GM18526 (cell line): ENCODE measurements around the gene PDHA1.

ENCODE experiments used
- POLR2A ChIP-seq: IDR thresholded peaks from 3 replicates; pipeline ENCODE4 v1.6.1; 2011; ENCODE audit not compliant: insufficient read length; ENCODE audit errors: extremely low read depth

PDHA1 gene

DNA sequence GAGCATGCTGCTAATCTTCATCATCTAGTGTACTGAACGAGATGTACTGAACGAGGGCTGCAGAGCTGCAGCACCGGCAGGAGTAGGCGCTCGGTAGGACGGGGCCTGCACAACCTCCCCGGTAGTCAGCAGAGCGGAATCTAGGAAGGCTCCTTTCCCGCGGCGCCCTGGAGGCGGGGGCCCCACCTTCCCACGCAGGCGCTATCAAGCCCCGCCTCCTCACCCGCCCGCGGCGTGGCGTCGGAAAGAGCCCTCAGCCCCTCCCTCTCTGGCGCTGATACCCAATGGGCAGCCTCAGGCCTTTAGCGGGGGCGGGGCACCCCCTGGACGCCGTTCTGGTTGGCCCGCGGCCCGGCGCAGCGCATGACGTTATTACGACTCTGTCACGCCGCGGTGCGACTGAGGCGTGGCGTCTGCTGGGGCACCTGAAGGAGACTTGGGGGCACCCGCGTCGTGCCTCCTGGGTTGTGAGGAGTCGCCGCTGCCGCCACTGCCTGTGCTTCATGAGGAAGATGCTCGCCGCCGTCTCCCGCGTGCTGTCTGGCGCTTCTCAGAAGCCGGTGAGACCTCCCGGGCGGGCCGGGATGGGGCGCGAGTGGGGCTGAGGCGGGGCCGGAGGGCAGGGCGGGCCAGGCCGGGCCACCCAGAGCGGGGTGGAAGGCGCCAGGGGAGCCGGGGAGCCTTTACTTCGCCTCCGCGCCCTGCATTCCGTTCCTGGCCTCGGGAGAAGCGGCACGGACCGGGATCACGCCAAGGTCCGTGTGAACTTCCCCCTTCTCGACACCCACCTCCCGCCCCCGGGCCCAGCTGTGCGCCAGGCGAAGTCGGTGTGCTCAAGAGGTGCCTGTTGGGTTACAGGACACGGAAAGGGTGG lies at the start of gene PDHA1:
PDHA1 (plus strand) TSS at position 393 of the 874 bp plus-strand sequence; CDS start at position 504, 111 bp downstream.
- peak; percentile 47 for TF ChIP-seq POLR2A

DNA sequence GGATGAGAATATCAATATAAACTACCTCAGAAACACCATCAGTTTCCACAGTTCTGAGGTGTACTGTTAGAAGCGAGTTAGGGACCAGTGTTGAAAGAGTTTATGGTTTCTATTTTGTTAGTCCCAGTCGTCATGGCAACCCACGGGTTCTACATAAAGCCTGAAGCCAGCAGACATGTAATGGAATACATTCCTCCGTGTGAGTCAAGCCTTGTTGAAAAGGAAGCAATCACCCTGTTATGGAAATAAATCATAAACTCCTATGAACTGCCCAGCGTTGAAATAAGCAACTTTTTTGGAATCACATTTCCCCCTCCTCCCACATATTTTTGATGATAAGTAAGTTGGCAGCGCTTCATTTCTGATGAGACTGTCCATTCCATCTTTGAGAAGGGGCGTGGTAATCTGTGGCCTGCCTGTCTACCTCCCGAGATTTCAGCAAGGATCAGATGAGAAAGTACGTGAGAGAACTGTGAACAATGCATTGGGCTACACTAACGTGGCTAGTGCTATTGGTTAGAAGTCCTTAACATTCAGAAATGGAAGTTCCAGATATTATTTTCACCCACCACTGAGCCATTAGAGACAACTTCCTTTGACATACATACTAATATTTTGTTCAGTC lies 40.4 kb upstream of the PDHA1 start:
- no peak for TF ChIP-seq POLR2A

DNA sequence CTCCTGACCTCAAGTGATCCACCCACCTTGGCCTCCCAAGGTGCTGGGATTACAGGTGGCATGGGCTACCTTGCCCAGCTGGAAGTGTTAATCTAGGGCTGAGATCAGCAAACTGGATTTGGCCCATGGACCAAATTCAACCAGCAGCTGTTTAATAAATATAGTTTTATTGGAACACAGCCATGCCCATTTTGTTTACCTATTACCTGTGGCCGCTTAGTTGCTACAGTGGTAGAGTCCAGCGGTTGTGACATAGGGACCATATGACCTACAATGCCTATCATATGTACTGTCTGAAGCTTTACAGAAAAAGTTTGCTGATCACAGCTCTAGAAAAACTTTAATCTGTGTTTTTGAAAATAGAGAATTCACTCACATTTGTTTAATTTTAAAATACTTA lies 17.2 kb upstream of the PDHA1 start:
- TF ChIP-seq POLR2A: no peak

DNA sequence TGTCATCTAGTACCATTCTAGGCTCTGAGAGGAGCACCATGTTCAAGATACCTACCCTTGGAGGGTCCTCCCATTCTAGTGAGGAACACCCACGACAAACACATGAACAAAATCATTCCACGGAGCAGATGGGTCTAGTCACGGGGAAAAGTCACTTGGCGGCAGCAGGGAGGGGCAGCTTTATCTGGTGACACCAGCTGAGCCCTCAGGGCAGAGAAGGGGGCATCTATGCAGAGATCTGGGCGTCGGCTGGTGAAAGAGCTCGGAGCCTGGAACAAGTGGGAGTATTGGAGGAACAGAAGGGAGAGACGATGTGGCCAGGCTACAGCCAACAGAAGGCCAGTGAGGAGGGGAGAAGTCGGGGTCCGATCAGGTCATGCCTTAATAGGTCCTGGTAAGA lies 11.9 kb upstream of the PDHA1 start:
- no peak for TF ChIP-seq POLR2A

DNA sequence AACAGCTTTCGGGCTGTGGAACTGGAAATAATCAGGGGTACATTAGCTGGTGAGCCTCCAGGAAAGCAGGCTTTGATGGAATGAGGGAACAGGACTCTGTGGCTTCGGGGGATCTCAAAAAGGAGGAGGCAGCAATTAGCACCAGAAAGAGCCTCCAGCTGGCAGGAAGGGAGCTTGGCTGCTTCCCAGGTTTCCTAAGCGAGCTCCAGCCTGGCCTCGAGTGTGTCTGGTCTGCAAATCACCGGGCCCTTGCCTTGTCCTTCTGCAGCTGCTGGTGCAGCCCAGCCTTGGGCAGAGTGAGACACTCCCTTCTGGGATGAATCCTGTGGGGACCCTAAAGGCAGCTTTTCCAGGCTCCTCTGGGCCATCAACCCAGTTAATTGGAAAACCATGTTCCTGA lies 10.7 kb upstream of the PDHA1 start:
- TF ChIP-seq POLR2A: no peak

DNA sequence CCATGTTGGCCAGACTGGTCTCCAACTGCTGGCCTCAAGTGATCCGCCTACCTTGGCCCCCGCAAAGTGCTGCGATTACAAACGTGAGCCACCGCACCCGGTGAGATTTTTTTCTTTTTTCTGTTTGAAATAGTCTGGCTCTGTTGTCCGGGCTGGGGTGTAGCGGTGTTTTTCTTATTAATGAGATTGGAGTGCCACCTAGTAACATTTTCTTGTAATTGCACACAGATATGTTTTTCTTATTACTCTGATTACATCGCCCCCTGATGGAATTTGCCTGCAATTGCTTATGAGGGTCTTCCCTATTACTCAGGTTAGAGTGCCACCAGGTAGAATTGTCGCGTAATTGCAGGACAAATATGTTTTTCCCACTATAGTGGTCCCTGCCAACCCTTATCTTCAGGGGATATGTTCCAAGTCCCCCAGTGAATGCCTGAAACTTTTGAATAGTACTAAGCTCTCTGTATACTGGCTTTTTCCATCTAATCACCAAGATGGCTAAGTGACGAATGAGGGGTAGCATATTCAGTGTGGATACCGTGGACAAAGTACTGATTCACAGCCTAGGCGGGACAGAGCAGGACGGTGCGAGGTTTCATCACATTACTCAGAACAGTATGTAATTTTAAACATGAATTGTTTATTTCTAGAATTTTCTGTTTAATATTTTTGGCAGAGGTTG lies 8.6 kb upstream of the PDHA1 start:
- TF ChIP-seq POLR2A: no peak

DNA sequence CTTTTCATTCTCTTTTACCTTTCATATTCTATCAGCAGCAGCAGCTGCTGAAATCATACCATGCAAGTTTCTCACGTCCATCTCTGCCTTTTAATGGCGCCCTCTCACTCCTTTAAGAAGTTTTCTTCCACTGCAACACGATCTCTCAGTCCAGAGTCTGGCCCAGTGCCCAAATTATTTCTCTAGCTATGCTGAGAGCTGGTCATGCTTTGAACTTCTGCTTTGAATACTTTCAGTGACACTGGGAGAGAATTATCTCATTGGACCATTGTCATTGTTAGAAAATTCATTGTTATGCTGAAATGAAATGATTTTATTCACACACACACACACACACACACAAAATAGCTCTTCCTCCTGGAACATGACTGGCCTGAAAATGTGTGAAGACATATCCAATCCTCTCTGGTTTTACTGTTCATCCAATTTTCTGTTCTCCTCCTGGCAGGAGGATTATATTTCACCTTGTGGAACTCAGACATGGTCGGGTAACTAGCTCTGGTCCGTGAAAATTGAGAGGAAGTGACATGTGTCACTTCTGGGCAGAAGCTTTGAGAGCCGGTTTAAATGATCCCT lies 1.3 kb upstream of the PDHA1 start:
- TF ChIP-seq POLR2A: no peak

DNA sequence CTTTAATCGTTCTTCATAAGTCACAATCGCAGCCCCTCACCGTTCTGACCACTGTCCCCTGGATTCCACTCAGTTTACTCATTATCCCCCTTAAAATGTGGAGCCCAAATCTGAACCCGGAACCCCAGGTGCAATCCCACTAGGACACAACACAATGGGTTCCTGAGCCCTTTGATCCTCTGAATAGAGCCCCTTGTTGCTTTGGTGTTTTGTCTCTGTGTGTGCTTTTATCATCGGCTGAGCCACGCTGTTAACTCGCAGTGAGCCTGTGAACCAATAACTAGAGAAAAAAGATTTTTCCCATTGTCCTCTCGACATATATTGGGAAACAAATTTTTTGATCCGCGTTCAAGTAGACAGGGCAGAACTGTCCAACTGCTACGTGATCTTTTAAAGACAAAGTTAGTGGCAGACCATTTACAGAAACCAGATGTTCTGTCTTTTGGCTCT lies 617 bp upstream of the PDHA1 start:
- no peak for TF ChIP-seq POLR2A

DNA sequence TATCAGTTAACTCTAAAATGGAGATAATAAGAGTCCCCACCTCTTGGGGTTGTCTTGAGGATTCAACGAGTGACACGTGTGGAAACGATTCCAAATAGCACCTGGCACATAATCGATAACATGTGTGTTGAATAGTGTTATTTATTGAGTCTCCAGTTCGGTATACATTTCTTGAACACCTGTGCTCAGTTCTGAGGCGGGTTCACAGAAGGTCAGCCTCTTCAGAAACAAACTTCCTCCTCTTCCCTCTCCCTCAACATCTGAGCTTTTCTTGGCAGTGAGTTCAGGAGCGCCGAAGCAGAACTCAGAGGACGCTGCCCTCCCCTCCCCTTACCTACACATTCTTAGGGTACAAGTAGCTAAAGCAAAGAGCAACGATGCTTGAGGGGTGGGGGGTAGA lies 934 bp downstream of the PDHA1 start:
- TF ChIP-seq POLR2A: no peak

DNA sequence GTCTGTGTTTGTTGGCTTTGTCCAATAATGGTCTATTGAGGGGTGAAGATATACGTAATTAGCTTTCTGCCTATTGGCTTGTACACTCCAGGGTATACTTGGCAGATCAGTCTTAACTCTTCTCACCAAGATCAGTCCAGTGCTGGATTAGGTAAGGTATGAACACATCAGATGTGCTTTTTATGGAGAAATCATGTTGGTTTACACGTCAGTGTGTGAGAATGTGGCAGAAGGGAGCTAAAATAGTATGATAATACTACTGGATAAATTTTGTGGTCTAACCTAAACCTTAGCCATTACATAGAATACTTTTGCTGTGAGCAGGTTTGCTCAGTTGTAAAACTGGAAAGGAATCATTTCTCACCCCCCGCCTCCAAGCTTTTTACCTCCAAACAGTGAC lies 4.2 kb downstream of the PDHA1 start:
- TF ChIP-seq POLR2A: no peak

DNA sequence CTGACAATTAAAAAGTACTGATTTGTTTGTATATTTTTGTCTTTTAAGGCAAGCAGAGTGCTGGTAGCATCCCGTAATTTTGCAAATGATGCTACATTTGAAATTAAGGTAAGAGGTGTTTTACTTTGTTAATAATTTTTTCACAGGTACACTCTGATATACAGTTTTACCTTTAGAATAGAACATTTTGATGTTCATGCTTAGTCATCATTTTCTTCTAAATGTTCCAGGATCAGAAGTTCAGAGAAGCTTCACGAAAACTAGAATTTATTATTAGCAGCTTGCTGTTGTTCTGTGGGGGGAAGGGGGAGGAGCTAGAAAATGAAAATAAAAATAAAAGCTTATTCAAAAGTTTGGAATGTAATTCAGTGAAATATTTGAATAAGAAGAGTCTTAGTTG lies 5.5 kb downstream of the PDHA1 start:
- no peak for TF ChIP-seq POLR2A

DNA sequence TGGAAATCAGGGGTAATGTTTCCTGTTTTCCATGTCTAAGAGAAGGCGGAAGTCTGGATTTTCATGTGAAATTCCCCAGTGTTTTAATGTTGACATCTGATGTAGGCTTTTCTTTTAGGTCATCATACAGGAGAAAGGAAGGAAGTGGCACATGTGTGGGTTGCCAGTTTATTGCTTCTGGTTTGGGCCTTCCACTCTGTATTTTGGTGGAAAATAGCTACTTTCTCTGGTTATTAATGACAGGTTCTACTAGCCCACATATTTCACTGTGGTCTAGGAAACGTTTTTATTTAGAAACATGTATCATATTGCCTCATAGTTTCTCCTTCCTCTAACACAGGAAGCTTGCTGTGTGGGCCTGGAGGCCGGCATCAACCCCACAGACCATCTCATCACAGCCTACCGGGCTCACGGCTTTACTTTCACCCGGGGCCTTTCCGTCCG lies 7.2 kb downstream of the PDHA1 start:
- no peak for TF ChIP-seq POLR2A

DNA sequence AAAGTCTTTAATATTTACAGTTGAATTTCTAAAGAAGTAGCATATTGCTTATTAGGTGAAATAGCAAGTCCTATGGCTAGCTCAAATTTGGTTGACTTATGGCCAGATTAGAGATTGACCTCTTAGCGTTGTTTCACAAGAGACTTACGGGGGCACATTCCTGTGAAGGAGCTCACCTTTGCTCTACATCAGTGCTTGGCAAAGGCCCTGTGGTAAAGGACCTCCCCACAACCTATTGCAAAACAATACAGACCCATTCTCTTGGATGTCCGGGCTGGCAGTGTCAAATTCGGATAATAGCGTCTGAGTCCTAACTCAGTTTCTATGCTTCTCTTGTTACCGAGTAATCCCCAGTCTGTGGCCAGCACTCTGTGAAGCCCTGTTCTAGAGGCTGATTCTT lies 10.9 kb downstream of the PDHA1 start:
- TF ChIP-seq POLR2A: no peak

DNA sequence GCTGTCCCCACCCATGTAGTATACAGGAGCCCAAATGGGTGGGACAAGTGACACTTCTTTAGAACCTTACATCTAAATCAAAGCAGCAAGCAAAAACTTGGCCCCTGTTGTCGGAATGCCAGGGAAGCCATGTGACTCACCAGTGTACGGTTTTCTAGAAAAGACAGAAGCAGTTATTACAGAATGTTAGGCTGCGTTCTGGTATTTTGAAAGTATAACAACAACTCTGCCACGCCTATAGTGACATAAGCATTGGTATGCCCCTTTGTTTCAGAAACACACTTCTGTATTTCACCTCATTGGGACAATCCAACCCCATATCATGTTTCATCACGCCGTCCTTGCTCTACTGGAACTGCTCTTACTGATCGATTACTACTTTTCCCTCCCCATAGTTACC lies 14.8 kb downstream of the PDHA1 start:
- no peak for TF ChIP-seq POLR2A

DNA sequence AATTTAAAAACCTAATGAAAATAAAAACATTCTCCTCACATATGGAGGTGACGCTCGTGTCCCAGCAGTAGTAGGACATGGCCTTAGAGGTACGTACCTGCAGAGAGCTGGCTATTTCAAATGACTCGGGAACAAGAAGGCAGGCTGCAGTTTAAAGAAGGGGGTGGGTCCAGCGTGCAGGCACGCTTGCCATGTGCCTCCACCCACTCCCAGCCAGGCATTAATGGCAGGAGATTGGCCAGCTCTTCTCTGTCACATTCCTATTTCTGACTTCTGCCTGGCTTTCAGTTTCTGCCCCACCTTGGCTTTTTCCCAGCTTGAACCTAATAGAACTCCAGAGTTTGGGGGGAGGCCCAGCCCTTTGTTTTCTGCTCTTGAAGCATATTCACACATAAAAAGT lies 17.2 kb downstream of the PDHA1 start:
- TF ChIP-seq POLR2A: no peak
